Measurements from ENCODE around the gene SAMD13.

DNA sequence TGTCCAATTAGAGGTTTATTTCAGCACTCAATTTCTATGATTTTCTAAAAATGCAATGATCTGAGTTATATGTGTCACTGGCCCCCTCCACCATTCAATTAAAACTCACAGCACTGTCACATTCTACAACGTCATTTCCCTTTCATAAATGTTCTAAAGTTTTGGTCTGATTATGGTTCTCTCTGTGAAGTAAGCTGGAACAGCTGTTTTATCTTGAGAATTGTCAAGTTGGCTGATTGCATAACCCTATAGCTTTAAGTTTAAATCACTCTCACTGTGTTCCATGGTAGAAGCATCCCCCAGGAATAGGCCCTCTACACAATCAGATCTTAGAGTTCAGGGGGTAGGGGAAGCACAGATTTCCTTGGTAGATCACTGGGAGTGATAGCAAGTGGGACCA is 55.4 kb downstream of the SAMD13 start:
- TF ChIP-seq, protein P1, sequence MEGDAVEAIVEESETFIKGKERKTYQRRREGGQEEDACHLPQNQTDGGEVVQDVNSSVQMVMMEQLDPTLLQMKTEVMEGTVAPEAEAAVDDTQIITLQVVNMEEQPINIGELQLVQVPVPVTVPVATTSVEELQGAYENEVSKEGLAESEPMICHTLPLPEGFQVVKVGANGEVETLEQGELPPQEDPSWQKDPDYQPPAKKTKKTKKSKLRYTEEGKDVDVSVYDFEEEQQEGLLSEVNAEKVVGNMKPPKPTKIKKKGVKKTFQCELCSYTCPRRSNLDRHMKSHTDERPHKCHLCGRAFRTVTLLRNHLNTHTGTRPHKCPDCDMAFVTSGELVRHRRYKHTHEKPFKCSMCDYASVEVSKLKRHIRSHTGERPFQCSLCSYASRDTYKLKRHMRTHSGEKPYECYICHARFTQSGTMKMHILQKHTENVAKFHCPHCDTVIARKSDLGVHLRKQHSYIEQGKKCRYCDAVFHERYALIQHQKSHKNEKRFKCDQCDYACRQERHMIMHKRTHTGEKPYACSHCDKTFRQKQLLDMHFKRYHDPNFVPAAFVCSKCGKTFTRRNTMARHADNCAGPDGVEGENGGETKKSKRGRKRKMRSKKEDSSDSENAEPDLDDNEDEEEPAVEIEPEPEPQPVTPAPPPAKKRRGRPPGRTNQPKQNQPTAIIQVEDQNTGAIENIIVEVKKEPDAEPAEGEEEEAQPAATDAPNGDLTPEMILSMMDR (IDR thresholded peaks at IDR 0.05) = no peak
- TF ChIP-seq EZH2 (IDR thresholded peaks at IDR 0.05; ENCODE audit: borderline replicate concordance, insufficient read depth, low read depth, low read length, poor library complexity, severe bottlenecking) = no peak

All from B cell (primary cell).